Activated CD4-positive, alpha-beta T cell treated with anti-CD3 and anti-CD28 coated beads, Interleukin-2, Interleukin-6, amounts not matched to agents 100 ng/mL and 50 ng/mL, durations not matched to agents 16 hours and 8 hours (primary cell): Measurements from ENCODE around the gene ANK3.

Experiments used
- DNase-seq: peaks from one replicate; pipeline ENCODE4 v3.0.0-alpha.2; 2020

Gene ANK3

DNA sequence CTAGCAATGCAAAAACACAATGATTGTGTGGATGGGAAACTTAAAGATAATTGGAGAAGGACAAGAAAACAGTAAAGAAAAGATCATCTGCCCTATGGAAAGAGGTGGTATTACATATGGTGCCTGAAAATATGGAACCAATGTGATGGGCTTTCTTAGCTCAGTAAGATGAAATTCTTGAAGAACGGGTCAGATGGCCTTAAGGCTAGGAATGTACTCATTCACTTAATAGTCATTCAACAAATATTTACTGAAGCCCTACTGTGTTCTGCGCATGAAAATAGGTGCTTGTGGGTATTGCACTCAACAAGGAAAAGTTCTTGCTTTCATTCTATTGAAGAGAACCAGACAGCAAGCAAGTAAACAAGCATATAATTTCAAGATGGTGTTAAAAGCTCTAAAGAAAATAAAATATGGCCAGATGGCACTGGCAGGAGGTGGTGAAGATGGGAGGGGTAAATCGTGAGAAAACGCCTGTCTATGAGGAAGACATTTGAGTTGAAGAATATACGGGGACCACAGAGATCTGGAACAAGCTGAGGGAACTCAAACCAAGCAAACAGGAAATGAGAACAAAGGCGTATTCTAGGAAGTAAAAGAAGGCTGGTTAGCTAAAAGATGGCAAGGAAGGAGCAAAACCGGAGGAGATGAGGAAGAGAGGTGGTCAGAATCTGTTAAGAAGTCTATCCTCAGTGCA, 179.7 kb downstream of the ANK3 start:
- no peak for DNase-seq

- DNase-seq, result peak; percentile 23
Measured at GRCh38 chr10:60208676-60209269, 180.9 kb downstream of the ANK3 start.

DNA sequence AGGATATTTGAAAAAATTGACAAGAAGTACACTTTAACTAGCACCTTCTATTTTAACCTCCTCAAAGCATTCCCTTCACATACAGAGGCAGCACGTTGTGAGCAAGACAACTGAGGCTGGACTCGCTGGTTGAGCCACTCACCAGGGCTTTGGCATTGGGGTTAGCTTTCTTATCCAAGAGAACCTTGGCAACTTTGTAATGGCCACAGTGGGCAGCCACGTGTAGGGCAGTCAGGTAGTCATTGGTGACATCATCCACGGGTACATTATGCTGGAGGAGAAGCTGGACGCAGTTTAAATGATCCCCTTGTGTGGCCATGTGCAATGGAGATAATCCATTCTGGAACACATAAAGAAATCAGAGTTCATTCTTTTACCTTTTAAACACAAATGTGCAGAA, 181.8 kb downstream of the ANK3 start:
- DNase-seq, result no peak

DNA sequence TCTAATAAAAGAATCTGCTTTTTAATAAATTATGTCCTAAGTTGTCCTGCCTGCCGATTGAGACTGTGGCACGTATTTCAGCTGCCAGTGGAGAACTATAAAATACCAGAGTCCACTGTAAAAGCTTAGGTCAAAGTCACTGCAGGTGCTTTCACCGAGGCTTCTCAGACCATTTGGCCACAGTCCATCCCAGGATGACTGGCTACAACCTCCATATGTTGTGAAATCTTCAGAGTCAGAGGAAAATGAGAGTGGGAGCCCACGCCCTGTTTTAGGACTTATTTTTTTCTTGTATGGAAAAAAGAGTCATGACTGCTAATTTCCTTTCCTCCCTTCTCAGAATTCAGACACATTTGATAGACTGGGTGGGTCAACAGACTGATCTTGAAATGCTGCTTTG, 182.9 kb downstream of the ANK3 start:
- DNase-seq, result no peak

- no peak for DNase-seq
Measured at GRCh38 chr10:60205741-60206140, 183.9 kb downstream of the ANK3 start.

DNA sequence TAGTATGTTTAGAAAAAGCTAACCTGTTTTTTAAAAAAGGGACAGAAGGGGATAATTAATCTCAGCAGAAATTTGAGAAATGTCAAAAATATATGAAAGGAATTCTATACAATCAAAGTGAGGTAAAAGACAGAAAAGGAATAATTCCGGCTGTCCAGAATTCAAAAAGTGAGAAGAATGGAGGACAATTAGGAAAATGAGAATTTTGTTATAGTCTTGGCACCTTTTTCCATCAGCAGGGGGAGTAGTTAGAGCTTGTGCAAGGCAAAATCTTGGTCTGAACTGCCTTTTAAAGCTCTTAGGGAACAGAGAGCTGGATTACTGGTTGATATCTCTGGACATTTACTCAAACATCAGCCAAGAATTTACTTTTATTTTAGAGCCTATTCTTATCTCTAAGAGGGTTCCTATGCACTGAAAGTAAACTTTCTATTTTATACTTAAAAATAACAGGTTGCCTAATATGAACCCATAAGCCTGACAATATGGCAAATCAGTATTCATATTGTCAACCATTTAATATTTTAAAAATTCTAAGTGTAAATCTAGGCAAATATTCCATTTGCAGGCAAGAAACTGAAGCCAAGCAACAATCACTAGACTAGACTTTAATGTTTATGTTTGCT, 185.6 kb downstream of the ANK3 start:
- DNase-seq, result peak; percentile 27

DNA sequence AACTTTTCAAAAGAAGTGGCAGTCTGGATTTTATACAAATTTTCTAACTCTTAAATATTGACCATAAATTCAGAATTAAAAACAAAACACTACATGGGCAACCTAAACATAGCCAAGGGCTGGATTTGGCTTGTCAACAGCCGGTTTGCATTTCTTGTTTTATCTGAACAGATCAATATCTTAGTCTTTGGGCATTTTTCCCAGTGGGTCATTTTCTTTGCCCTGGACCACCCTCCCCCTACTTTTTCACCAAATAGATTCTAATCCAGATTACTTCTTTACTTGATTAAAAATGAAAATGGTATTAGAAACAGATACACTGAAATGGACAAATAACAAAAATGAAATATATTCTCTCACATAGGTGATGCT, 189.0 kb downstream of the ANK3 start:
- DNase-seq, result no peak

GRCh38 chr10:60200012-60200681, 189.5 kb downstream of the ANK3 start:
- DNase-seq, result no peak

- DNase-seq, result no peak
Measured at GRCh38 chr10:60197206-60197605, 192.5 kb downstream of the ANK3 start.

- DNase-seq, result no peak
Measured at GRCh38 chr10:60194421-60194820, 195.3 kb downstream of the ANK3 start.

DNA sequence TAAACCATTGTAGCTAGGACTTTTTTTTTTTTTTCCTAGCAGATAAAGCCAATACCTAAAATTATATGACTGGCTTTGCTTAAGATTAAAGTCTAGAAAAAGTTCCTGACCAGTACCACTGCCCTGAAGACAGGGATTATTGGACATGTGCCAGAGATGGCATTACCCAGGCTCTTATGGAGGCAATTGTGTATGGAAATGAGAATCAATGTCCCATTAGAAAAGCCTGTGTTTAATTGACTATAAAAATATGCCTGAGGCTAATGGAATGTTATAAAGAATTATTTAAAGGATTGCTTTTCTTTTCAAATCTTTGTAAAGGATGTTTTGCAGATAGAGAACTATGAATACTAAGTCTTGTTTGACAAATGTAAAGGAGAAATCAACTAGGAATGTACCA, 196.7 kb downstream of the ANK3 start:
- DNase-seq, result no peak

DNA sequence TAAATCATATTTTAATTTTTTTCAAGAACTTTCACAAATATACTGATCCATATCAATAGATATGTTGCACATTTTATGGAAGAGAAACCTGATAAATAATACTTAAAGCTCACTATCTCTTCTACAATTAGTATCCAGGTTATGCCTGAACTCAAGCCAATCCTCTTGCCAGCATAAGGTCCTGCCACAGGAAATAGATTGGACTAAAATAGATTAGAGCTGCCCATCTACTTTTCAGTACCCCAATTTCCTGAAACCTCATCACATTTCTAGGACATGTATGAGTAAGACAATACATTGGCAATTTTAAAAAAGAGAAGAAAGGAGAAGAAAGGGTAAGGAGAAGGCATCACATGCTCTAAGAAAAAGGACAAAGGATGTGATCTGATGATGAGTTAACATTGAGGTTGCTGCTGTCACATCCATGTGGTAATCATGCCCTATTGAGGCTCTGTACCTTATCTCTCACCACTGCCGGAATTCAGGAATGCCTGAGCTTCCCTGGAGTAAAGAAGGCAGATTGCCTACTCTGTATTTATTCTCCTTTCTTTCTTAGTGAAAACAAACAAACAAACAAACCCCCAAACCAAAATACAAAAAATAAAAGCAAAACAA, 199.7 kb downstream of the ANK3 start:
- DNase-seq, result no peak

- no peak for DNase-seq
Measured at GRCh38 chr10:60188548-60188947, 201.1 kb downstream of the ANK3 start.

GRCh38 chr10:60187691-60188090, 202.0 kb downstream of the ANK3 start:
- no peak for DNase-seq

DNA sequence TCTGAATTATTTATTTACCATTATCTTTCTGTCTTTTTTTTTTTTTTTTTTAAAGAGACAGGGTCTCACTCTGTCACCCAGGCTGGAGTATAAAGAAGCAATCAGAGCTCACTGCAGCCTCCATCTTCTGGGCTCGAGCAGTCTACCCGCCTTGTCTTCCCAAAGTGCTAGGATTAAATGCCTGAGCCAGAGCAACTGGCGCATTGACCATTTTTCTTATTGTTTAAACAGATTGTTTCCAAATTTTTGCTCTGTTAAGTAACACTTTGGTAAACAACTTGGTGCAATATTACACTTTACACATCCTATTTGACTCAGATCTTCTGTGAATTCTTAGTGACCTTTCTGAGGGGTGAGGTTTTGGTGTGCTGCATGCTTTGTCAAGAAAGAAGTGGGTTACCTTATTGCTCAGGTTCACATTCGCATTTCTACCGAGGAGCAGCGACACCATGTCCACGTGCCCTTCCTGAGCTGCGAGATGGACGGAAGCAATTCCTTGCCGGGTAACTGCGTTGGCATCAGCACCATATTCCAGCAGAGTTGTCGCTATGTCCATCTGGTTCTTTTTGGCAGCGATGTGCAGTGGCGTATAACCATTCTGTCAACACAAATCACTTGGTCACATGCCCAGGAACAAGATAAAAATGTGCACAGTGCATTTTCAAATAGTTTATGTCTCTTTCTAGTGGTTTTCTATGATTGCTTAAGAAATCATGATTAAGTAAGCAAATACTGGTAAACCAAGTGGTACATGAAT, 203.2 kb downstream of the ANK3 start:
- DNase-seq, result no peak

DNA sequence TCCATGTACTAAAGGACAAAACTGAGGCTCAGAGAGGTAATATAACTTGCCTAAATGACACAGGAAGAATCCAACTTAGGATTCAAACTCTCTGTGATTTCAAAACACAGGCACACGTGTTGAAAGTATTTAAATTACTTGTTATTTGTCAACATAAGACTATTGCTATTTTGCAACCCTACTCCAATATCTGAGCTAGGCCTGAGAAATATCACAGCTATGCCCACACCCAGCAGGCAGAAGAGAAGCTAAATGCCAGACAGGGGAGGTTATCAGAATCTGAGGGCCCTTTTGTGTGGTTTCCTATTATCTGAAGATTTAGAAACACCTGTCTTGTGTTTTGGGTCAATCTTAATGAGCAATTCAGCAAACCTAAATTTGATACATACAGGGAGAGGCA, 204.3 kb downstream of the ANK3 start:
- DNase-seq, result no peak

GRCh38 chr10:60182691-60183090, 207.0 kb downstream of the ANK3 start:
- no peak for DNase-seq

GRCh38 chr10:60176925-60177324, 212.8 kb downstream of the ANK3 start:
- DNase-seq, result no peak

- no peak for DNase-seq
Measured at GRCh38 chr10:60175441-60175971, 214.2 kb downstream of the ANK3 start.

DNA sequence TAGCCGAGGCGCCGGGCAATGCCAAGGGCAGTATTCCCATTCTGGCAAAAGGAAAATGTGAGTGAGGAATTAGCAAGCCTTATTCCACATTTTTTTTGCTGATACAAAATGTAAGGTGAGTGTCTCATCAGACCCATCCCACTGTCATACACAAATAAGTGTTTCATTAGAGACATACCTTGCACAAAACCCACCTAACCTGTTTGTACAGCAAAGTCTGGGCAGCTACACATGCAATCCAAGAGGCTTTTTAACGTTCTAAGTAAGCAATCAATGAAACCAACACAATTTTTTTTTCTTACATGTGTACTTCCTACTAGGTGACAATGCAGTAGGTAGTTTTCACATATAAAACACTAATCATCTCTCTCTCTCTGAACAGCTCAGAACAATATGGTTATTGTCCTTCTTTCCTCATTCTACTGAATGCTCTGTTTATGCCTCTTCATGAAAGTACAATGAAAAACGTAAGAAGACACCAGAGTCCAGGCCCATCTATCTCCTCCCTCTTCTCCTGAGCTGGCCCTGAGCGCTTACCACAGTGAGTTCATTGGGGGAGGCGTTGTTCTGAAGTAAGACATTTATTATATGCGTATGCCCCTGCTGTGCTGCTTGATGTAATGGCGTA, 217.2 kb downstream of the ANK3 start:
- DNase-seq, result no peak

DNA sequence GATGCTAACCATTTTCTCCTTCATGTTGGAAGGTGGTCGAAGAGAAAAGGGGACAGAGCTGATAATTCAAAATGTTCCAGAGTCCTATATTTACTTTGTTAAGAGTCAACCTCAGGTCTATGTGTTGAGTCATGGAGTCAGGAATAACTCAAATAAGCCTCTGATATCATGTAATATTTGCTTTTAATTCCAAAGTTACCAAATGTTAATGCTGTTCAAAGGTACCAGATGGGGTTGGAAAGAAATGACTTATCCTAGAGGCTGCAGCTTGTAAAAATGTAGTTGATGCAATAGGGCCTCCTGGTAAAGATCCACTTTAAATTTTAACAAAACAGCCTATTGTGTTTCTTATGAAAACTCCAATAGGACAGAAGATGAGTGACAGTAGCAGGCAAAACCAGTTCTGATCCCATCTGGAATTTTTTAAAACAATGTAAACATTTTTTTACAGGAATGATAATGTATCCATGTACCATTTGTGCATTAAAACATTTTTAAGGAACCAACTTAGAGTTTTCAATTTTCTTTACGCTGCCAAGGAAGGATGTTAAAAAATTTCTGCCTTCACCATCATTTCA, 218.2 kb downstream of the ANK3 start:
- no peak for DNase-seq

DNA sequence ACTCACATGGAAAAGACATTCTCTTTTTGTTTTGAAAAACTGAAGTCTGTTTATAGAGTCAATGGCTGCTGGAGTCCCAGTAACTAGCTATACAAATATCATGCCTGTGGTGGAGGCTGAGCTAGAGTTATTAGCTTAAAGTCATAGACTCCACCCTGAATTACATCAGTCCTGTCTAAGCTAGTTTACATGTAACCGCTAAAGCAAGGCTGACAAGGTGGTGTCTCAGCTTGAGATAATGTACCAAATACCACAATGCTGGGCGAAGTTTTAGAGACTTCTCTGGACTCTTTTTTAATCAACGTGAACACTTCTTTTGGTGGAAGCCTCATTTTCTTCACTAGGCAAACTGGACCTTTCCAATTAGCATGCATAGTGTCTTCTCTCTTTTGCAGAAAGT, 219.4 kb downstream of the ANK3 start:
- no peak for DNase-seq
